ENCODE measurements around the gene SENP5. TPM values are rescaled to one million over a fixed set of nuclear protein-coding genes. Genes with fewer than 3 reads are reported as not detected.

SENP5 gene
- total and polyA plus RNA-seq, 4 donors, result 3.9 to 26.9 (median 14.3) TPM

DNA sequence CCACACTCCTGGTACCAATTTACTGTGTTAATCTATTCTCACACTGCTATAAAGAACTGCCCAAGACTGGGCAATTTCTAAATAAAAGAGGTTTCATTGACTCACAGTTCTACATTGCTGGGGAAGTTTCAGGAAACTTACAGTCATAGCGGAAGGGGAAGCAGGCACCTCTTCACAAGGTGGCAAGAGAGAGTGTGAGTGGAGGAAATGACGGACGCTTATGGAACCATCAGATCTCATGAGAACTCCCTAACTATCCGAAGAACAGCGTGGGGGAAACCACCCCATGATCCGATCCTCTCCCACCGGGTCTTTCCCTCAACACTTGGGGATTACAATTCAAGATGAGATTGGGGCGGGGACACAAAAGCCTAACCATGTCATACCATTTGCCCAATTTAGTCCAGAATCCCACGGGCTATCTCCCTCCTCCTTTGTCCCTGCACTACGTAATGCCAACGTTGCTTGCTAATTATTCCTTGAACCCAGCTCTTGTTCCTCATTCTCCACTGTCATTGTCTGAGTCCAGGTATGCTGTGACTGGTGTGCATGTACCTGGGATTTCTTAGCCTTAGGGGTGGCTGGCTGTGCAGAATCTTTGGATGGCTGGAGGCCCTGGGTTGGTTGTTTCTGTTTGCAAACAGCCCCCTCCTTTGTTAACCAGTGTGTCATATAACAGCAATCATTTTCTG lies 97.5 kb downstream of the SENP5 start:
- no peaks in the 10 kb centered on the region for H3K36me3 ChIP-seq (ENCODE audit: control insufficient read depth in 4 of 4, insufficient read depth in 3 of 4, low read depth in 1 of 4, low read length in 3 of 4)
- H3K4me1 ChIP-seq (ENCODE audit: control insufficient read depth in 4 of 4, insufficient read depth in 4 of 4, low read length in 3 of 4), result peaks cover 0 to 16% (median 10%) of the 10 kb centered on the region in 4 donors
- no peak overlapping the region for H3K9ac ChIP-seq (ENCODE audit: low read depth in 1 of 2, low read length in 2 of 2)
- H3K9me3 ChIP-seq (ENCODE audit: control insufficient read depth in 4 of 4, low read length in 3 of 4), result no peaks in the 10 kb centered on the region
- peak; percentile 10 for DNase-seq (ENCODE audit: low spot score)
- TF ChIP-seq FOXA2 (IDR thresholded peaks at IDR 0.05), result no peak
- no peak for TF ChIP-seq EGR1 (IDR thresholded peaks at IDR 0.05; ENCODE audit: low read depth in 2 of 2)
- TF ChIP-seq, protein P1, sequence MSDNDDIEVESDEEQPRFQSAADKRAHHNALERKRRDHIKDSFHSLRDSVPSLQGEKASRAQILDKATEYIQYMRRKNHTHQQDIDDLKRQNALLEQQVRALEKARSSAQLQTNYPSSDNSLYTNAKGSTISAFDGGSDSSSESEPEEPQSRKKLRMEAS (IDR thresholded peaks at IDR 0.05), result no peak
- no peak for TF ChIP-seq RAD21 (IDR thresholded peaks at IDR 0.05)
- TF ChIP-seq ATF3 (IDR thresholded peaks at IDR 0.05), result no peak
- TF ChIP-seq, protein P2, sequence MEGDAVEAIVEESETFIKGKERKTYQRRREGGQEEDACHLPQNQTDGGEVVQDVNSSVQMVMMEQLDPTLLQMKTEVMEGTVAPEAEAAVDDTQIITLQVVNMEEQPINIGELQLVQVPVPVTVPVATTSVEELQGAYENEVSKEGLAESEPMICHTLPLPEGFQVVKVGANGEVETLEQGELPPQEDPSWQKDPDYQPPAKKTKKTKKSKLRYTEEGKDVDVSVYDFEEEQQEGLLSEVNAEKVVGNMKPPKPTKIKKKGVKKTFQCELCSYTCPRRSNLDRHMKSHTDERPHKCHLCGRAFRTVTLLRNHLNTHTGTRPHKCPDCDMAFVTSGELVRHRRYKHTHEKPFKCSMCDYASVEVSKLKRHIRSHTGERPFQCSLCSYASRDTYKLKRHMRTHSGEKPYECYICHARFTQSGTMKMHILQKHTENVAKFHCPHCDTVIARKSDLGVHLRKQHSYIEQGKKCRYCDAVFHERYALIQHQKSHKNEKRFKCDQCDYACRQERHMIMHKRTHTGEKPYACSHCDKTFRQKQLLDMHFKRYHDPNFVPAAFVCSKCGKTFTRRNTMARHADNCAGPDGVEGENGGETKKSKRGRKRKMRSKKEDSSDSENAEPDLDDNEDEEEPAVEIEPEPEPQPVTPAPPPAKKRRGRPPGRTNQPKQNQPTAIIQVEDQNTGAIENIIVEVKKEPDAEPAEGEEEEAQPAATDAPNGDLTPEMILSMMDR (IDR thresholded peaks at IDR 0.05; ENCODE audit: low read depth, low read length, missing input control), result no peak
- no peak for TF ChIP-seq GABPA (IDR thresholded peaks at IDR 0.05 in 1 of 2, conservative IDR thresholded peaks at IDR 0.05 in 1 of 2)
- no peak for TF ChIP-seq FOXA1 (IDR thresholded peaks at IDR 0.05)
- TF ChIP-seq RXRA (IDR thresholded peaks at IDR 0.05), result no peak
- TF ChIP-seq JUND (IDR thresholded peaks at IDR 0.05), result no peak
- no peak overlapping the region for H3K27ac ChIP-seq (ENCODE audit: low read depth in 1 of 2, low read length in 2 of 2)
- WGBS, result 95% methylated on average over 11 of the region's 11 CpGs
- no peaks in the 10 kb centered on the region for H3K27me3 ChIP-seq (ENCODE audit: control insufficient read depth in 4 of 4, insufficient read depth in 4 of 4, low read length in 3 of 4)
- no peak overlapping the region for H3K4me3 ChIP-seq (ENCODE audit: low read depth in 1 of 3, low read length in 3 of 3)

DNA sequence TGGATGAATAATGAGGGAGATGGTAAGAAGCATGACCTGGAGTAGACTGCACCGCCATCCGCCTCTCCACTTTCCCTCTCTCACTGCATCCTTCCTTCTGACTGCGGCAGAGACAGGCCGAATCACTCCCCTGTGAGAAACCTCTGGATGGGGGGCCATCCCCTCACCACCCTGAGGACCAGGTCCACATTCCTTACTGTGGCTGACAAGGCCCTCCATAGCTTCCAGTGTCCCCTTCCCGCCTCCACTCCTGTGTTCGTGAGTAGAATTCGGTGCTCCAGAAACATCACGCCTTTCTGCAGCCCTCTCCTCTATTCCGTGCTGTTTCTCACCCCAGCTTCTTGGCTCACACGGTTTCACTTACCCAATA lies 98.1 kb downstream of the SENP5 start:
- DNase-seq (ENCODE audit: low spot score), result peak; percentile 20
- H3K4me3 ChIP-seq (ENCODE audit: low read depth in 1 of 3, low read length in 3 of 3), result no peak overlapping the region
- no peaks in the 10 kb centered on the region for H3K9me3 ChIP-seq (ENCODE audit: control insufficient read depth in 4 of 4, low read length in 3 of 4)
- no peaks in the 10 kb centered on the region for H3K27me3 ChIP-seq (ENCODE audit: control insufficient read depth in 4 of 4, insufficient read depth in 4 of 4, low read length in 3 of 4)
- 97% methylated on average over 10 of the region's 10 CpGs for WGBS
- H3K36me3 ChIP-seq (ENCODE audit: control insufficient read depth in 4 of 4, insufficient read depth in 3 of 4, low read depth in 1 of 4, low read length in 3 of 4), result no peaks in the 10 kb centered on the region
- peaks cover 0 to 16% (median 10%) of the 10 kb centered on the region in 4 donors for H3K4me1 ChIP-seq (ENCODE audit: control insufficient read depth in 4 of 4, insufficient read depth in 4 of 4, low read length in 3 of 4)
- TF ChIP-seq, protein P2 (IDR thresholded peaks at IDR 0.05; ENCODE audit: low read depth, low read length, missing input control), result no peak
- TF ChIP-seq FOXA1 (IDR thresholded peaks at IDR 0.05) (no peak), HNF4G (IDR thresholded peaks at IDR 0.05) (no peak), ATF3 (IDR thresholded peaks at IDR 0.05) (no peak), JUND (IDR thresholded peaks at IDR 0.05) (no peak), FOXA2 (IDR thresholded peaks at IDR 0.05) (no peak), REST (IDR thresholded peaks at IDR 0.05) (no peak), TAF1 (conservative IDR thresholded peaks at IDR 0.05) (no peak), GABPA (IDR thresholded peaks at IDR 0.05 in 1 of 2, conservative IDR thresholded peaks at IDR 0.05 in 1 of 2) (no peak), EGR1 (IDR thresholded peaks at IDR 0.05; ENCODE audit: low read depth in 2 of 2) (no peak), ZBTB33 (IDR thresholded peaks at IDR 0.05) (no peak), RAD21 (IDR thresholded peaks at IDR 0.05) (no peak), NR2F2 (IDR thresholded peaks at IDR 0.05) (no peak), YY1 (IDR thresholded peaks at IDR 0.05) (no peak), SP1 (IDR thresholded peaks at IDR 0.05) (no peak), RXRA (IDR thresholded peaks at IDR 0.05) (no peak)
- TF ChIP-seq, protein P1 (IDR thresholded peaks at IDR 0.05), result no peak
- H3K9ac ChIP-seq (ENCODE audit: low read depth in 1 of 2, low read length in 2 of 2), result no peak overlapping the region
- no peak overlapping the region for H3K27ac ChIP-seq (ENCODE audit: low read depth in 1 of 2, low read length in 2 of 2)
